GM12878 (cell line): ENCODE results near the gene ITPRIPL1. TPM values are rescaled to one million over a fixed set of nuclear protein-coding genes. Genes with fewer than 3 reads are reported as not detected.

Experiments
- ATAC-seq: fragments of 200-7000 bp; cut with Tn5 transposase; 3 replicates; pipeline ENCODE4 v1.9.1; 2020; ENCODE audit warnings: mild to moderate bottlenecking, moderate library complexity
- BruUV-seq: library from RNA; stranded (reverse); fragments of 400-500 nt; replicated peaks from 2 replicates; lab custom pipeline; 2021; lab: Mats Ljungman, UMichigan
- CTCF ChIA-PET: fragments of 300-600 bp; sonication (Branson Sonifier 250); formaldehyde crosslinking; extraction: SDS; loops from one replicate; lab custom pipeline; 2021; ENCODE audit warnings: inconsistent platforms; lab: Yijun Ruan, JAX
- POLR2A ChIA-PET: fragments of 350-600 bp; formaldehyde crosslinking; extraction: SDS; loops from one replicate; lab custom pipeline; 2021; ENCODE audit warnings: inconsistent platforms; lab: Charles Lee
- RAD21 ChIA-PET: fragments of 300-600 bp; sonication (Branson Sonifier 250); formaldehyde crosslinking; loops from one replicate; lab custom pipeline; 2023; ENCODE audit warnings: antibody characterized with exemption; ENCODE audit not compliant: unreplicated experiment; lab: Charles Lee
- SMC1A ChIA-PET: fragments of 300-600 bp; sonication (Branson Sonifier 250); formaldehyde crosslinking; loops from one replicate; lab custom pipeline; 2023; ENCODE audit not compliant: unreplicated experiment, uncharacterized antibody; lab: Charles Lee
- DNase-seq: peaks from one replicate; pipeline ENCODE4 v3.0.0-alpha.2; 2011; ENCODE audit warnings: low read depth, low spot score
- FAIRE-seq: peaks from 3 replicates; lab custom pipeline; 2011; peaks lifted over from hg19 to GRCh38; lab: Jason Lieb, UNC
- H2AFZ ChIP-seq: 2 replicates; pipeline ENCODE4 v1.6.0; 2011; ENCODE audit warnings: low read depth, low read length, control low read depth; ENCODE audit not compliant: control insufficient read depth
- H3K27ac ChIP-seq: 2 replicates; pipeline ENCODE4 v1.5.1; 2011; ENCODE audit warnings: control low read depth; ENCODE audit not compliant: control insufficient read depth, insufficient read depth
- H3K27me3 ChIP-seq, 2 experiments: replicated peaks in 1 of 2; 2 replicates each; pipeline versions ENCODE4 v1.6.0 to v1.6.1; 2011; ENCODE audit warnings: low read length in 1 of 2; ENCODE audit not compliant: control insufficient read depth in 2 of 2, insufficient read depth in 2 of 2
- H3K36me3 ChIP-seq, 2 experiments: 2 replicates each; pipeline ENCODE4 v1.5.1; 2011; ENCODE audit warnings: low read length in 1 of 2; ENCODE audit not compliant: control insufficient read depth in 2 of 2, insufficient read depth in 2 of 2
- H3K4me1 ChIP-seq: 2 replicates; pipeline ENCODE4 v1.6.1; 2011; ENCODE audit warnings: mild to moderate bottlenecking, low read length, moderate library complexity, mixed read lengths; ENCODE audit not compliant: control insufficient read depth, insufficient read depth
- H3K4me2 ChIP-seq: 2 replicates; pipeline ENCODE4 v1.6.0; 2011; ENCODE audit warnings: control low read depth; ENCODE audit not compliant: control insufficient read depth, insufficient read depth
- H3K4me3 ChIP-seq: fragments of 200-600 bp; sonication (generic); 2 replicates; pipeline ENCODE4 v1.5.1; 2016
- H3K79me2 ChIP-seq: 2 replicates; pipeline ENCODE4 v1.6.0; 2011; ENCODE audit warnings: low read length; ENCODE audit not compliant: control insufficient read depth, insufficient read depth
- H3K9ac ChIP-seq: 2 replicates; pipeline ENCODE4 v1.8.0; 2011; ENCODE audit warnings: low read length, control low read depth, mixed read lengths; ENCODE audit not compliant: control insufficient read depth, insufficient read depth
- H3K9me3 ChIP-seq: replicated peaks from 3 replicates; pipeline ENCODE4 v1.5.1; 2011; ENCODE audit warnings: mild to moderate bottlenecking, low read length; ENCODE audit not compliant: control insufficient read depth, insufficient read depth
- H4K20me1 ChIP-seq: 2 replicates; pipeline ENCODE4 v1.6.0; 2011; ENCODE audit not compliant: control insufficient read depth, insufficient read depth
- HSF1 ChIP-seq: fragments of 150-350 bp; IDR thresholded peaks from 2 replicates; pipeline ENCODE4 v1.6.1; 2014; ENCODE audit warnings: mild to moderate bottlenecking, low read depth, low read length
- LARP7 ChIP-seq: fragments of 450-650 bp; IDR thresholded peaks from 2 replicates; pipeline ENCODE4 v1.6.1; 2017; ENCODE audit warnings: mild to moderate bottlenecking
- PML ChIP-seq: IDR thresholded peaks from 2 replicates; pipeline ENCODE4 v1.6.1; 2012; ENCODE audit warnings: low read length, inconsistent platforms
- POLR2A ChIP-seq: IDR thresholded peaks from 2 replicates; pipeline ENCODE4 v1.6.1; 2011; ENCODE audit warnings: low read depth, mild to moderate bottlenecking, low read length
- SPI1 ChIP-seq: IDR thresholded peaks from 2 replicates; pipeline ENCODE4 v1.6.1; 2011; ENCODE audit warnings: low read depth, mild to moderate bottlenecking, low read length, moderate library complexity, borderline replicate concordance; ENCODE audit not compliant: insufficient read depth
- WGBS: methylation state at CpG from one replicate; pipeline ENCODE4 v1.1.6; 2016; ENCODE audit warnings: low lambda C conversion rate; ENCODE audit not compliant: insufficient replicate concordance, insufficient coverage; ENCODE audit errors: missing lambda C conversion rate; 5-methylcytosine and 5-hydroxymethylcytosine counted together
- in situ Hi-C: fragments of 300-500 bp; cut with MboI; formaldehyde crosslinking; loops from 9 replicates; pipeline ENCODE4 v1.14.3; 2018; ENCODE audit warnings: mixed read lengths
- intact Hi-C: fragments of 100-400 bp; cut with micrococcal nuclease; formaldehyde crosslinking; loops from one replicate; pipeline ENCODE4 v1.14.2; 2022; ENCODE audit not compliant: unreplicated experiment
- polyA plus RNA-seq, 11 experiments: library from polyadenylated mRNA; depleted of rRNA in 4 of 11; unstranded in 6 of 11; stranded (reverse) in 5 of 11; fragments of >200 nt; fragmentation: Nextera tagmentation in 4 of 11; fragmentation: Illumina TruSeq in 1 of 11; extraction: Ambion mirVana in 4 of 11; extraction: Trizol in 1 of 11; gene quantifications; 1 replicate in 1 of 11; 2 replicates in 10 of 11; pipeline versions ENCODE4 v1.2.1 to v1.2.3, GENCODE V29; 2011 to 2016; ENCODE audit warnings: inconsistent platforms in 2 of 11, missing spikeins in 2 of 11, low read depth in 1 of 11
- total RNA-seq, 4 experiments: library from RNA; depleted of rRNA in 3 of 4; stranded (reverse); fragments of >200 nt in 3 of 4; fragmentation: Illumina TruSeq in 1 of 4; extraction: Trizol in 1 of 4; gene quantifications; 2 replicates each; pipeline versions ENCODE4 v1.2.1 to v1.2.3, GENCODE V29; 2013 to 2021

ITPRIPL1 gene
- total and polyA plus RNA-seq, 10 of the 15 experiments (the other 5 are each of a cell fraction or from before 2014, with no cell fraction given) = 4.9 to 28.7 (median 14.3) TPM

GRCh38 chr2:96325884-96326255, 753 bp downstream of the ITPRIPL1 start:
- no peak for DNase-seq
- ChIA-PET RAD21 (interaction anchor here (1.2 to 2.8 kb wide), 7 partner anchors 10 to 183 kb away, joined by 4 to 32 read pairs (median 8); partner anchors contain the start of gene NCAPH), CTCF (interaction anchor here (1.5 to 2.1 kb wide), 3 partner anchors 9 to 187 kb away, joined by 3 to 6 read pairs (median 5); partner anchors contain the start of genes ASTL and NCAPH), POLR2A (interaction anchor here (1.4 to 7.7 kb wide), 5 partner anchors 9 to 21 kb away, joined by 4 to 151 read pairs (median 10); partner anchors contain the start of gene NCAPH), SMC1A (interaction anchor here (13.4 kb wide), 1 partner anchor 12 kb away, joined by 231 read pairs; the partner anchor contains the start of gene NCAPH)
- Histone ChIP-seq H3K36me3 (peaks cover 2 to 5% of the 10 kb centered on the region in 2 experiments; a peak in 2 of 4 replicates), H3K27ac (peak overlapping the region; percentile 76), H3K9me3 (no peaks in the 10 kb centered on the region), H3K4me2 (peak overlapping the region; percentile 95), H3K27me3 (no peaks in the 10 kb centered on the region), H3K4me1 (peaks cover 26% of the 10 kb centered on the region), H3K79me2 (peaks cover 19% of the 10 kb centered on the region), H2AFZ (peak overlapping the region; percentile 89)
- peak; percentile 44 for ATAC-seq
- in situ Hi-C loops (no loop called here), intact Hi-C loops (no loop called here)
- WGBS = 4% methylated on average over 8 of the region's 8 CpGs
- FAIRE-seq = no peak
- no TSS peak for BruUV-seq
- peak; percentile 73 for TF ChIP-seq POLR2A
- TF ChIP-seq SPI1 = peak; percentile 69; the same call in 1 of the 2 replicates
- TF ChIP-seq PML = no peak
- no peak for TF ChIP-seq LARP7
- TF ChIP-seq HSF1 = no peak
- TF ChIP-seq, all 136 proteins: peak for 2
- Histone ChIP-seq H3K4me3 (peak overlapping the region; percentile 89), H4K20me1 (no peaks in the 10 kb centered on the region), H3K9ac (peak overlapping the region; percentile 75)
